Gastroesophageal sphincter (tissue), 4 donors: ENCODE data around the gene FOSL2. TPM values are rescaled to one million over a fixed set of nuclear protein-coding genes. Genes with fewer than 3 reads are reported as not detected.

Source experiments
- ATAC-seq: fragments of 150-250 bp; one replicate; pipeline ENCODE4 v1.9.1; 2016; ENCODE audit warnings: mild to moderate bottlenecking, moderate library complexity
- H3K27ac ChIP-seq, 4 donors: fragments of 200-600 bp; sonication (generic) in 3 of 4; 1 replicate in 3 of 4; 2 replicates in 1 of 4; pipeline ENCODE4 v1.5.1; 2016 to 2019
- H3K27me3 ChIP-seq: fragments of 200-600 bp; sonication (generic); one replicate; pipeline ENCODE4 v1.5.1; 2019
- H3K36me3 ChIP-seq, 2 donors: fragments of 200-600 bp; sonication (generic); one replicate each; pipeline ENCODE4 v1.5.1; 2019; ENCODE audit warnings: control low read depth in 1 of 2
- H3K4me1 ChIP-seq, 3 donors: fragments of 200-600 bp; sonication (generic); 1 replicate in 2 of 3; 2 replicates in 1 of 3; pipeline ENCODE4 v1.5.1; 2016 to 2019; ENCODE audit warnings: control low read depth in 2 of 3
- H3K4me3 ChIP-seq, 2 donors: fragments of 200-600 bp; sonication (generic); one replicate each; pipeline ENCODE4 v1.5.1; 2019; ENCODE audit warnings: mild to moderate bottlenecking in 1 of 2, moderate library complexity in 1 of 2
- H3K9me3 ChIP-seq, 3 donors: fragments of 200-600 bp; sonication (generic); one replicate each; pipeline ENCODE4 v1.5.1; 2017 to 2019; ENCODE audit warnings: control low read depth in 2 of 3
- CTCF ChIP-seq, 4 experiments: fragments of 200-600 bp in 2 of 4; fragments of 450-650 bp in 2 of 4; sonication (generic) in 1 of 4; IDR thresholded peaks; one replicate each; pipeline ENCODE4 v1.5.1; 2017 to 2019; ENCODE audit warnings: antibody characterized with exemption in 4 of 4, mild to moderate bottlenecking in 2 of 4, moderate library complexity in 2 of 4
- EP300 ChIP-seq: sonication (generic); formaldehyde crosslinking; IDR thresholded peaks from one replicate; pipeline ENCODE4 v1.6.1; 2017; ENCODE audit warnings: antibody characterized with exemption, mild to moderate bottlenecking
- POLR2A ChIP-seq, 2 donors: fragments of 450-650 bp; IDR thresholded peaks; one replicate each; pipeline ENCODE4 v1.6.1; 2017; ENCODE audit warnings: antibody characterized with exemption in 2 of 2, mild to moderate bottlenecking in 2 of 2, moderate library complexity in 1 of 2
- POLR2AphosphoS5 ChIP-seq: sonication (generic); formaldehyde crosslinking; IDR thresholded peaks from one replicate; pipeline ENCODE4 v1.6.1; 2017; ENCODE audit warnings: antibody characterized with exemption
- WGBS, 2 donors: methylation state at CpG; one replicate each; pipeline ENCODE4 v1.1.5; 2018; ENCODE audit warnings: low coverage in 1 of 2; 5-methylcytosine and 5-hydroxymethylcytosine counted together
- total RNA-seq, 4 donors: library from RNA; depleted of rRNA; stranded (reverse); fragments of >200 nt; gene quantifications; one replicate each; pipeline ENCODE4 v1.1.0, GENCODE V29; 2016

Gene FOSL2
- total RNA-seq, 4 donors from 2014 or later, result 75.3 to 152 (median 132) TPM

GRCh38 chr2:28356095-28356911, 36.4 kb upstream of the FOSL2 start:
- Histone ChIP-seq H3K4me3 (no peak overlapping the region), H3K27ac (peak overlapping the region in 3 of 4 donors; percentile 78 to 87 (median 79)), H3K4me1 (peaks cover 0 to 22% (median 20%) of the 10 kb centered on the region in 3 donors), H3K9me3 (no peaks in the 10 kb centered on the region), H3K36me3 (no peaks in the 10 kb centered on the region), H3K27me3 (no peaks in the 10 kb centered on the region)
- ATAC-seq, result peak; percentile 92
- TF ChIP-seq POLR2AphosphoS5 (peak; percentile 81), POLR2A (IDR thresholded peaks at IDR 0.05) (no peak)
- WGBS, 2 donors, result 0 to 33% methylated on average over 2 of the region's 17 CpGs

- no peaks in the 10 kb centered on the region for H3K27me3 ChIP-seq
- peak overlapping the region in 3 of 4 donors; percentile 78 to 87 (median 79) for H3K27ac ChIP-seq
- no peaks in the 10 kb centered on the region for H3K36me3 ChIP-seq
- no peak overlapping the region for H3K4me3 ChIP-seq
- ATAC-seq, result no peak
- H3K4me1 ChIP-seq, result peaks cover 0 to 22% (median 20%) of the 10 kb centered on the region in 3 donors
- no peaks in the 10 kb centered on the region for H3K9me3 ChIP-seq
- TF ChIP-seq CTCF (IDR thresholded peaks at IDR 0.05) (no peak), EP300 (no peak), POLR2A (IDR thresholded peaks at IDR 0.05) (no peak), POLR2AphosphoS5 (no peak)
- 100% methylated on average over 3 to 4 of the region's 5 CpGs for WGBS, 2 donors
Observed at GRCh38 chr2:28357055-28357454, 35.6 kb upstream of the FOSL2 start.

- H3K36me3 ChIP-seq, result no peaks in the 10 kb centered on the region
- ATAC-seq, result no peak
- 76 to 95% methylated on average over 5 to 8 of the region's 19 CpGs for WGBS, 2 donors
- H3K9me3 ChIP-seq, result no peaks in the 10 kb centered on the region
- H3K27ac ChIP-seq, result no peak overlapping the region
- TF ChIP-seq CTCF (IDR thresholded peaks at IDR 0.05) (no peak), POLR2AphosphoS5 (no peak), EP300 (no peak), POLR2A (IDR thresholded peaks at IDR 0.05) (no peak)
- no peak overlapping the region for H3K4me3 ChIP-seq
- H3K4me1 ChIP-seq, result peaks cover 0 to 22% (median 20%) of the 10 kb centered on the region in 3 donors
- H3K27me3 ChIP-seq, result no peaks in the 10 kb centered on the region
Observed at GRCh38 chr2:28357948-28358667, 34.5 kb upstream of the FOSL2 start.

GRCh38 chr2:28358668-28359201, 33.9 kb upstream of the FOSL2 start:
- no peak for ATAC-seq
- 60% methylated on average over 1 of the region's 7 CpGs; no CpG with 5 or more reads in 1 of the 2 donors for WGBS, 2 donors
- no peak overlapping the region for H3K4me3 ChIP-seq

More at GRCh38 chr2:28358668-28359201, 33.9 kb upstream of the FOSL2 start:
- no peaks in the 10 kb centered on the region for H3K9me3 ChIP-seq
- H3K4me1 ChIP-seq, result peaks cover 0 to 22% (median 20%) of the 10 kb centered on the region in 3 donors
- H3K27me3 ChIP-seq, result no peaks in the 10 kb centered on the region
- H3K36me3 ChIP-seq, result no peaks in the 10 kb centered on the region
- peak overlapping the region in 1 of 4 donors; percentile 47 for H3K27ac ChIP-seq
- no peak for TF ChIP-seq EP300
- no peak for TF ChIP-seq POLR2AphosphoS5
- TF ChIP-seq POLR2A (IDR thresholded peaks at IDR 0.05), result no peak
- no peak for TF ChIP-seq CTCF (IDR thresholded peaks at IDR 0.05)
